Measurements from ENCODE around the gene PDE4B. TPM values are rescaled to one million over a fixed set of nuclear protein-coding genes. Genes with fewer than 3 reads are reported as not detected.

Gene PDE4B
- total RNA-seq, 2 donors from 2014 or later: 18.1 to 55.4 TPM

- WGBS: 57% methylated on average over 1 of the region's 1 CpG
- no peak for TF ChIP-seq POLR2A (IDR thresholded peaks at IDR 0.05)
- TF ChIP-seq CTCF (IDR thresholded peaks at IDR 0.05): no peak
- no peak for TF ChIP-seq POLR2AphosphoS5 (IDR thresholded peaks at IDR 0.05)
- no peak overlapping the region for H3K4me3 ChIP-seq
- H3K9me3 ChIP-seq: no peaks in the 10 kb centered on the region
- intact Hi-C loops (cut with DNase I): no loop called here
- DNase-seq (ENCODE audit: low spot score): no peak
- H3K27ac ChIP-seq: no peak overlapping the region
- H3K36me3 ChIP-seq: no peaks in the 10 kb centered on the region
- no peaks in the 10 kb centered on the region for H3K4me1 ChIP-seq (replicated peaks)
- H3K27me3 ChIP-seq (replicated peaks; ENCODE audit: insufficient read depth): no peaks in the 10 kb centered on the region
These were observed 104.0 kb downstream of the PDE4B start for GRCh38 chr1:65896721-65897120.

- TF ChIP-seq CTCF (IDR thresholded peaks at IDR 0.05): no peak
- no peak for TF ChIP-seq POLR2A (IDR thresholded peaks at IDR 0.05)
- TF ChIP-seq POLR2AphosphoS5 (IDR thresholded peaks at IDR 0.05): no peak
- WGBS: 83% methylated on average over 1 of the region's 1 CpG
These were observed 104.8 kb downstream of the PDE4B start for GRCh38 chr1:65897485-65897884.

GRCh38 chr1:65904681-65905083, 112.0 kb downstream of the PDE4B start:
- H3K36me3 ChIP-seq: no peaks in the 10 kb centered on the region
- 65% methylated on average over 1 of the region's 1 CpG for WGBS
- H3K4me3 ChIP-seq: no peak overlapping the region
- TF ChIP-seq POLR2AphosphoS5 (IDR thresholded peaks at IDR 0.05) (no peak), CTCF (IDR thresholded peaks at IDR 0.05) (no peak), POLR2A (IDR thresholded peaks at IDR 0.05) (no peak)
- no peak for DNase-seq (ENCODE audit: low spot score)
- H3K4me1 ChIP-seq (replicated peaks): no peaks in the 10 kb centered on the region
- no peak overlapping the region for H3K27ac ChIP-seq
- intact Hi-C loops (cut with DNase I): no loop called here
- H3K27me3 ChIP-seq (replicated peaks; ENCODE audit: insufficient read depth): no peaks in the 10 kb centered on the region
- H3K9me3 ChIP-seq: no peaks in the 10 kb centered on the region

More at GRCh38 chr1:65897485-65897884, 104.8 kb downstream of the PDE4B start:
- Histone ChIP-seq H3K36me3 (no peaks in the 10 kb centered on the region), H3K27me3 (replicated peaks; ENCODE audit: insufficient read depth) (no peaks in the 10 kb centered on the region), H3K4me3 (no peak overlapping the region), H3K9me3 (no peaks in the 10 kb centered on the region), H3K27ac (no peak overlapping the region), H3K4me1 (replicated peaks) (no peaks in the 10 kb centered on the region)
- intact Hi-C loops (cut with DNase I): no loop called here
- DNase-seq (ENCODE audit: low spot score): no peak

- no peak for TF ChIP-seq CTCF (IDR thresholded peaks at IDR 0.05)
- no peak for TF ChIP-seq POLR2A (IDR thresholded peaks at IDR 0.05)
These were observed 117.7 kb downstream of the PDE4B start for GRCh38 chr1:65910432-65910831.

GRCh38 chr1:65911679-65912078, 119.0 kb downstream of the PDE4B start:
- TF ChIP-seq POLR2AphosphoS5 (IDR thresholded peaks at IDR 0.05) (no peak), POLR2A (IDR thresholded peaks at IDR 0.05) (no peak), CTCF (IDR thresholded peaks at IDR 0.05) (no peak)
- Histone ChIP-seq H3K4me3 (no peak overlapping the region), H3K36me3 (no peaks in the 10 kb centered on the region), H3K27me3 (replicated peaks; ENCODE audit: insufficient read depth) (no peaks in the 10 kb centered on the region), H3K4me1 (replicated peaks) (no peaks in the 10 kb centered on the region), H3K27ac (no peak overlapping the region), H3K9me3 (no peaks in the 10 kb centered on the region)
- no peak for DNase-seq (ENCODE audit: low spot score)
- 83% methylated on average over 2 of the region's 2 CpGs for WGBS
- intact Hi-C loops (cut with DNase I): no loop called here

More at GRCh38 chr1:65910432-65910831, 117.7 kb downstream of the PDE4B start:
- Histone ChIP-seq H3K9me3 (no peaks in the 10 kb centered on the region), H3K4me3 (no peak overlapping the region), H3K27me3 (replicated peaks; ENCODE audit: insufficient read depth) (no peaks in the 10 kb centered on the region), H3K4me1 (replicated peaks) (no peaks in the 10 kb centered on the region), H3K27ac (no peak overlapping the region), H3K36me3 (no peaks in the 10 kb centered on the region)
- 49% methylated on average over 2 of the region's 2 CpGs for WGBS
- intact Hi-C loops (cut with DNase I): no loop called here
- DNase-seq (ENCODE audit: low spot score): no peak
